Cardiac fibroblast (primary cell): ENCODE measurements around the gene TRAF6.
"Not testable (repeated sequence)": the region's sequence is repeated elsewhere in the genome, so short reads cannot be mapped to it uniquely, and the experiment has no call there.

Experiments used
- DNase-seq, 2 donors: peaks; one replicate each; pipeline versions ENCODE4 v3.0.0 to v3.0.0-alpha.2; 2010; ENCODE audit warnings: low read depth in 2 of 2
- H3K4me3 ChIP-seq, 2 donors: replicated peaks in 1 of 2; 1 replicate in 1 of 2; 2 replicates in 1 of 2; pipeline ENCODE4 v1.5.1; 2011; ENCODE audit warnings: low read depth in 2 of 2, low read length in 2 of 2, mild to moderate bottlenecking in 2 of 2, moderate library complexity in 1 of 2
- CTCF ChIP-seq: IDR thresholded peaks from one replicate; pipeline ENCODE4 v1.5.1; 2011; ENCODE audit warnings: low read depth, mild to moderate bottlenecking, low read length, inconsistent platforms

The TRAF6 gene

GRCh38 chr11:36509694-36510593 lies at the start of gene TRAF6:
TRAF6 (minus strand) TSS chr11:36510272; CDS start chr11:36501515, 8,757 bp downstream.
- peak; percentile 77 for TF ChIP-seq CTCF
- DNase-seq: peak; percentile 87 to 88
- H3K4me3 ChIP-seq: peak within 1 kb of the TSS; percentile 96 to 100

GRCh38 chr11:36558571-36559413 lies 48.7 kb upstream of the TRAF6 start:
- no peak for DNase-seq
- H3K4me3 ChIP-seq: no peak overlapping the region
- no peak for TF ChIP-seq CTCF

GRCh38 chr11:36557991-36558390 lies 47.9 kb upstream of the TRAF6 start:
- no peak overlapping the region for H3K4me3 ChIP-seq
- DNase-seq: no peak
- no peak for TF ChIP-seq CTCF

- DNase-seq, H3K4me3 ChIP-seq: not testable (repeated sequence)
Measured at GRCh38 chr11:36557390-36557789, 47.3 kb upstream of the TRAF6 start.

- H3K4me3 ChIP-seq: no peak overlapping the region
- no peak for DNase-seq
- TF ChIP-seq CTCF: no peak
Measured at GRCh38 chr11:36550385-36551115, 40.5 kb upstream of the TRAF6 start.

GRCh38 chr11:36540998-36541397 lies 30.9 kb upstream of the TRAF6 start:
- peak; percentile 57 for TF ChIP-seq CTCF
- no peak overlapping the region for H3K4me3 ChIP-seq
- DNase-seq: peak; percentile 48 to 82
